IMR-90 (cell line): Measurements from ENCODE around the gene GRAMD1B. TPM values are rescaled to one million over a fixed set of nuclear protein-coding genes. Genes with fewer than 3 reads are reported as not detected.

Experiments used
- ATAC-seq: fragments of 200-7000 bp; cut with Tn5 transposase; 2 replicates; pipeline ENCODE4 v1.9.1; 2020; ENCODE audit warnings: low read depth, mild to moderate bottlenecking, moderate library complexity
- BruUV-seq: library from RNA; stranded (reverse); fragments of 400-500 nt; replicated peaks from 2 replicates; lab custom pipeline; 2021; lab: Mats Ljungman, UMichigan
- CTCF ChIA-PET: fragments of 300-600 bp; formaldehyde crosslinking; extraction: SDS; loops from one replicate; lab custom pipeline; 2021; ENCODE audit warnings: antibody characterized with exemption; lab: Yijun Ruan, JAX
- POLR2A ChIA-PET: fragments of 300-600 bp; sonication (Branson Sonifier 250); formaldehyde crosslinking; loops from one replicate; lab custom pipeline; 2022; ENCODE audit warnings: antibody characterized with exemption; ENCODE audit not compliant: unreplicated experiment; lab: Charles Lee
- DNase-seq: peaks from one replicate; pipeline ENCODE4 v3.0.0; 2013
- H2AFZ ChIP-seq: replicated peaks from 2 replicates; pipeline ENCODE3; 2013; ENCODE audit warnings: low read length, mild to moderate bottlenecking; ENCODE audit not compliant: poor library complexity
- H2AK5ac ChIP-seq: 2 replicates; pipeline ENCODE4 v1.6.1; 2013; ENCODE audit warnings: low read depth, low read length, inconsistent platforms
- H2AK9ac ChIP-seq: replicated peaks from 2 replicates; pipeline ENCODE3; 2013; ENCODE audit warnings: mild to moderate bottlenecking, low read depth, low read length, moderate library complexity; ENCODE audit not compliant: poor library complexity
- H2BK120ac ChIP-seq: 2 replicates; pipeline ENCODE4 v1.6.1; 2013; ENCODE audit warnings: low read depth, low read length, inconsistent platforms
- H2BK15ac ChIP-seq: 3 replicates; pipeline ENCODE4 v1.6.1; 2013; ENCODE audit warnings: low read depth, low read length, inconsistent platforms
- H2BK20ac ChIP-seq: 2 replicates; pipeline ENCODE4 v1.6.1; 2013; ENCODE audit warnings: low read depth, mild to moderate bottlenecking, inconsistent platforms, low read length, moderate library complexity
- H2BK5ac ChIP-seq: 2 replicates; pipeline ENCODE4 v1.6.1; 2013; ENCODE audit warnings: mild to moderate bottlenecking, low read depth, low read length, inconsistent platforms; ENCODE audit not compliant: poor library complexity, severe bottlenecking
- H3K14ac ChIP-seq: replicated peaks from 2 replicates; pipeline ENCODE4 v1.6.1; 2013; ENCODE audit warnings: low read depth, low read length, inconsistent platforms
- H3K18ac ChIP-seq: 2 replicates; pipeline ENCODE4 v1.6.1; 2013; ENCODE audit warnings: low read depth, low read length, control low read depth
- H3K23ac ChIP-seq: 2 replicates; pipeline ENCODE4 v1.6.1; 2013; ENCODE audit warnings: low read depth, low read length, inconsistent platforms
- H3K27ac ChIP-seq: 2 replicates; pipeline ENCODE4 v1.5.1; 2013; ENCODE audit warnings: mild to moderate bottlenecking, control low read depth, low read length; ENCODE audit not compliant: insufficient read depth
- H3K27me3 ChIP-seq: 2 replicates; pipeline ENCODE4 v1.6.1; 2013; ENCODE audit warnings: low read length; ENCODE audit not compliant: control insufficient read depth, insufficient read depth
- H3K36me3 ChIP-seq: 2 replicates; pipeline ENCODE4 v1.6.1; 2013; ENCODE audit warnings: low read length, mixed read lengths; ENCODE audit not compliant: control insufficient read depth, insufficient read depth
- H3K4ac ChIP-seq: 2 replicates; pipeline ENCODE4 v1.6.1; 2013; ENCODE audit warnings: low read depth, low read length, inconsistent platforms
- H3K4me1 ChIP-seq: 2 replicates; pipeline ENCODE4 v1.6.1; 2013; ENCODE audit warnings: low read length, mixed read lengths; ENCODE audit not compliant: control insufficient read depth, insufficient read depth
- H3K4me2 ChIP-seq: 2 replicates; pipeline ENCODE4 v1.6.1; 2013; ENCODE audit warnings: low read depth, mild to moderate bottlenecking, control low read depth, low read length, moderate library complexity
- H3K4me3 ChIP-seq: 2 replicates; pipeline ENCODE4 v1.5.1; 2013; ENCODE audit warnings: low read depth, mild to moderate bottlenecking, control low read depth, low read length, moderate library complexity; ENCODE audit not compliant: insufficient read depth
- H3K56ac ChIP-seq: 2 replicates; pipeline ENCODE4 v1.6.1; 2013; ENCODE audit warnings: low read length, inconsistent platforms; ENCODE audit not compliant: insufficient read depth; ENCODE audit errors: extremely low read depth
- H3K79me1 ChIP-seq, 2 experiments: 2 replicates each; pipeline ENCODE4 v1.6.1; 2013; ENCODE audit warnings: low read length in 2 of 2, inconsistent platforms in 1 of 2, low read depth in 1 of 2
- H3K9ac ChIP-seq: 2 replicates; pipeline ENCODE4 v1.6.1; 2013; ENCODE audit warnings: low read depth, low read length, control low read depth
- H3K9me1 ChIP-seq: 2 replicates; pipeline ENCODE4 v1.6.1; 2013; ENCODE audit warnings: low read length, inconsistent platforms; ENCODE audit not compliant: insufficient read depth
- H3K9me3 ChIP-seq: 2 replicates; pipeline ENCODE4 v1.6.1; 2013; ENCODE audit warnings: low read length; ENCODE audit not compliant: control insufficient read depth, insufficient read depth
- H4K20me1 ChIP-seq: 2 replicates; pipeline ENCODE4 v1.6.1; 2013; ENCODE audit warnings: low read length, inconsistent platforms; ENCODE audit not compliant: insufficient read depth
- H4K5ac ChIP-seq: 2 replicates; pipeline ENCODE4 v1.6.1; 2013; ENCODE audit warnings: mild to moderate bottlenecking, low read depth, low read length, control low read depth
- H4K8ac ChIP-seq, 2 experiments: 2 replicates each; pipeline ENCODE4 v1.6.1; 2013; ENCODE audit warnings: low read depth in 2 of 2, low read length in 2 of 2, control low read depth in 1 of 2, inconsistent platforms in 1 of 2
- H4K91ac ChIP-seq: 2 replicates; pipeline ENCODE4 v1.6.1; 2013; ENCODE audit warnings: low read depth, low read length, inconsistent platforms; ENCODE audit not compliant: insufficient read depth
- CEBPB ChIP-seq: IDR thresholded peaks from 2 replicates; pipeline ENCODE4 v1.6.1; 2012; ENCODE audit warnings: low read depth, low read length, improper control_type of control experiment
- RAD21 ChIP-seq: IDR thresholded peaks from 2 replicates; pipeline ENCODE4 v1.6.1; 2012; ENCODE audit warnings: low read length, improper control_type of control experiment
- WGBS, 2 experiments: methylation state at CpG; one replicate each; pipeline versions ENCODE4 v1.1.5 to v1.1.7; 2013; ENCODE audit warnings: missing lambda C conversion rate in 2 of 2; ENCODE audit not compliant: insufficient read length in 1 of 2; ENCODE audit errors: extremely low coverage in 2 of 2; 5-methylcytosine and 5-hydroxymethylcytosine counted together
- dilution Hi-C: fragments of 300-500 bp; cut with HindIII; formaldehyde crosslinking; loops from one replicate; pipeline ENCODE4 v1.14.3; 2018; ENCODE audit warnings: low sequenced_read_pairs; ENCODE audit not compliant: unreplicated experiment
- in situ Hi-C: fragments of 300-500 bp; cut with MboI; formaldehyde crosslinking; loops from 3 replicates; pipeline ENCODE4 v1.14.3; 2019; ENCODE audit warnings: low sequenced_read_pairs, inconsistent platforms, mixed read lengths
- intact Hi-C: fragments of 100-400 bp; cut with micrococcal nuclease; formaldehyde crosslinking; loops from 2 replicates; pipeline ENCODE4 v1.10.0; 2022
- polyA plus RNA-seq, 3 experiments: library from polyadenylated mRNA; depleted of rRNA; stranded (reverse); fragments of >200 nt; gene quantifications; 2 replicates each; pipeline ENCODE4 v1.2.3, GENCODE V29; 2012; ENCODE audit warnings: low replicate concordance in 1 of 3
- total RNA-seq: library from RNA; depleted of rRNA; stranded (reverse); fragments of >200 nt; gene quantifications from 2 replicates; pipeline ENCODE4 v1.2.3, GENCODE V29; 2012

Gene GRAMD1B
- total and polyA plus RNA-seq, 2 of the 4 experiments (the other 2 are of a cell fraction) = 7.1 to 7.2 TPM

GRCh38 chr11:123630126-123630608, 200.1 kb downstream of the GRAMD1B start:
- dilution Hi-C loops = no loop called here
- H3K9ac ChIP-seq = no peak overlapping the region
- H3K9me3 ChIP-seq = no peaks in the 10 kb centered on the region
- H2AFZ ChIP-seq = no peak overlapping the region
- ChIA-PET POLR2A (no interaction called here), CTCF (interaction anchor here (1.4 kb wide), 2 partner anchors 10 to 77 kb away, joined by 3 to 4 read pairs; no protein-coding TSS in a partner anchor)
- no peak overlapping the region for H2BK120ac ChIP-seq
- H3K36me3 ChIP-seq = no peaks in the 10 kb centered on the region
- H4K20me1 ChIP-seq = no peaks in the 10 kb centered on the region
- no peak overlapping the region for H3K14ac ChIP-seq
- H2AK9ac ChIP-seq = no peak overlapping the region
- no peak overlapping the region for H2BK15ac ChIP-seq
- in situ Hi-C loops = no loop called here
- H2BK5ac ChIP-seq = no peak overlapping the region
- H3K56ac ChIP-seq = no peak overlapping the region
- H3K23ac ChIP-seq = no peak overlapping the region
- peaks cover 12% of the 10 kb centered on the region for H3K27me3 ChIP-seq
- H2BK20ac ChIP-seq = no peak overlapping the region
- no peak overlapping the region for H4K8ac ChIP-seq
- 0 out of 2 replicates have a peak, but pooled peaks cover 2% of the 10 kb centered on the region for H3K9me1 ChIP-seq
- no peak overlapping the region for H3K18ac ChIP-seq
- H3K4ac ChIP-seq = no peak overlapping the region
- no peak overlapping the region for H3K4me3 ChIP-seq
- no peaks in the 10 kb centered on the region for H3K79me1 ChIP-seq
- no peak overlapping the region for H2AK5ac ChIP-seq
- TF ChIP-seq RAD21 = no peak
- TF ChIP-seq CEBPB = peak; percentile 46
- H4K91ac ChIP-seq = no peak overlapping the region
- no peak overlapping the region for H4K5ac ChIP-seq
- ATAC-seq = no peak
- H3K4me1 ChIP-seq = no peaks in the 10 kb centered on the region
- no peak for DNase-seq
- no TSS peak for BruUV-seq
- intact Hi-C loops = no loop called here
- 40% methylated on average over 1 of the region's 3 CpGs; no CpG with 5 or more reads in 1 of the 2 experiments for WGBS, 2 experiments
- no peak overlapping the region for H3K27ac ChIP-seq
- no peak overlapping the region for H3K4me2 ChIP-seq
